ENCODE measurements around the gene ATP6AP1. TPM values are rescaled to one million over a fixed set of nuclear protein-coding genes. Genes with fewer than 3 reads are reported as not detected.

ATP6AP1 gene
- total RNA-seq, 3 donors from 2014 or later (not counting 1 experiment from before 2014, with no cell fraction given) = 62.4 to 71.7 (median 65.9) TPM

DNA sequence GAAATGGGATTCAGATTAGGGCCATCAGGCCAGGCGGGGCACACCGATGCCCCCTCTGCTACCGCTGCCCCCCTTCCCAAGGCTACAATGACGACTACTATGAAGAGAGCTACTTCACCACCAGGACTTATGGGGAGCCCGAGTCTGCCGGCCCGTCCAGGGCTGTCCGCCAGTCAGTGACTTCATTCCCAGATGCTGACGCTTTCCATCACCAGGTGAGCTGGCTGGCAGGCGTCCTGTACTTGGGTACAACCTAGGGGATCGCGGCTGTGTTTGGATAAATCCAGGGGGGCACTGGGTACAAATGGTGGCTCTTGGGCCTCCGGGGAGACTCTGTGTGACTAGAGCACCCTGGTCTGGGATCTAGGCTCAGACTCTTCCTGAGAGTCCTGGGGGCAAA, 48.3 kb upstream of the ATP6AP1 start:
- Histone ChIP-seq H3K4me1 (ENCODE audit: control insufficient read depth, insufficient read depth, low read length) (peaks cover 32% of the 10 kb centered on the region), H3K4me3 (ENCODE audit: low read length) (peak overlapping the region; percentile 67), H3K36me3 (ENCODE audit: control insufficient read depth, insufficient read depth, low read length) (peaks cover 6% of the 10 kb centered on the region), H3K9me3 (ENCODE audit: control insufficient read depth, insufficient read depth, low read length) (no peaks in the 10 kb centered on the region), H3K27me3 (ENCODE audit: control insufficient read depth, insufficient read depth, low read length) (no peaks in the 10 kb centered on the region), H3K27ac (ENCODE audit: low read length) (peak overlapping the region; percentile 97)
- ATAC-seq (no peak), DNase-seq (no peak)
- no peaks in the 10 kb centered on the region for H3K9me3 Mint-ChIP-seq
- no peaks in the 10 kb centered on the region for H3K36me3 Mint-ChIP-seq
- peak overlapping the region; percentile 80 to 91 for H3K27ac Mint-ChIP-seq
- TF ChIP-seq, protein P1, sequence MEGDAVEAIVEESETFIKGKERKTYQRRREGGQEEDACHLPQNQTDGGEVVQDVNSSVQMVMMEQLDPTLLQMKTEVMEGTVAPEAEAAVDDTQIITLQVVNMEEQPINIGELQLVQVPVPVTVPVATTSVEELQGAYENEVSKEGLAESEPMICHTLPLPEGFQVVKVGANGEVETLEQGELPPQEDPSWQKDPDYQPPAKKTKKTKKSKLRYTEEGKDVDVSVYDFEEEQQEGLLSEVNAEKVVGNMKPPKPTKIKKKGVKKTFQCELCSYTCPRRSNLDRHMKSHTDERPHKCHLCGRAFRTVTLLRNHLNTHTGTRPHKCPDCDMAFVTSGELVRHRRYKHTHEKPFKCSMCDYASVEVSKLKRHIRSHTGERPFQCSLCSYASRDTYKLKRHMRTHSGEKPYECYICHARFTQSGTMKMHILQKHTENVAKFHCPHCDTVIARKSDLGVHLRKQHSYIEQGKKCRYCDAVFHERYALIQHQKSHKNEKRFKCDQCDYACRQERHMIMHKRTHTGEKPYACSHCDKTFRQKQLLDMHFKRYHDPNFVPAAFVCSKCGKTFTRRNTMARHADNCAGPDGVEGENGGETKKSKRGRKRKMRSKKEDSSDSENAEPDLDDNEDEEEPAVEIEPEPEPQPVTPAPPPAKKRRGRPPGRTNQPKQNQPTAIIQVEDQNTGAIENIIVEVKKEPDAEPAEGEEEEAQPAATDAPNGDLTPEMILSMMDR (IDR thresholded peaks at IDR 0.05) = no peak
- H3K27me3 Mint-ChIP-seq (ENCODE audit: low read depth in 2 of 2) = no peaks in the 10 kb centered on the region
- 69% methylated on average over 13 of the region's 13 CpGs for WGBS (ENCODE audit: insufficient coverage)
- intact Hi-C loops (cut with micrococcal nuclease) = no loop called here
- H3K4me1 Mint-ChIP-seq = peaks cover 11 to 12% of the 10 kb centered on the region in 2 donors
- peak overlapping the region; percentile 73 for H3K4me3 Mint-ChIP-seq

DNA sequence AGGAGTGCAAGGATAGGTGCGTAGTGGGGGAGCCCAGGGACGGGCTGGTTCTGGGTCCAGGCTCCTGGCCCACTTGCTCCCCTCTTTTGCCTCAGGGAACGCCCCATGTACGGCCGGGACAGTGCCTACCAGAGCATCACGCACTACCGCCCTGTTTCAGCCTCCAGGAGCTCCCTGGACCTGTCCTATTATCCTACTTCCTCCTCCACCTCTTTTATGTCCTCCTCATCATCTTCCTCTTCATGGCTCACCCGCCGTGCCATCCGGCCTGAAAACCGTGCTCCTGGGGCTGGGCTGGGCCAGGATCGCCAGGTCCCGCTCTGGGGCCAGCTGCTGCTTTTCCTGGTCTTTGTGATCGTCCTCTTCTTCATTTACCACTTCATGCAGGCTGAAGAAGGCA, 47.7 kb upstream of the ATP6AP1 start:
- Histone ChIP-seq H3K27me3 (ENCODE audit: control insufficient read depth, insufficient read depth, low read length) (no peaks in the 10 kb centered on the region), H3K4me3 (ENCODE audit: low read length) (no peak overlapping the region), H3K36me3 (ENCODE audit: control insufficient read depth, insufficient read depth, low read length) (peaks cover 6% of the 10 kb centered on the region), H3K27ac (ENCODE audit: low read length) (no peak overlapping the region), H3K9me3 (ENCODE audit: control insufficient read depth, insufficient read depth, low read length) (no peaks in the 10 kb centered on the region), H3K4me1 (ENCODE audit: control insufficient read depth, insufficient read depth, low read length) (peaks cover 29% of the 10 kb centered on the region)
- Mint-ChIP-seq H3K27me3 (ENCODE audit: low read depth in 2 of 2) (no peaks in the 10 kb centered on the region), H3K4me1 (peaks cover 11 to 12% of the 10 kb centered on the region in 2 donors), H3K4me3 (peak overlapping the region; percentile 73), H3K27ac (peak overlapping the region; percentile 80 to 91), H3K9me3 (no peaks in the 10 kb centered on the region), H3K36me3 (no peaks in the 10 kb centered on the region)
- TF ChIP-seq, protein P1 (IDR thresholded peaks at IDR 0.05) = no peak
- no peak for DNase-seq
- WGBS (ENCODE audit: insufficient coverage) = 95% methylated on average over 13 of the region's 14 CpGs
- ATAC-seq = no peak
- intact Hi-C loops (cut with micrococcal nuclease) = no loop called here

DNA sequence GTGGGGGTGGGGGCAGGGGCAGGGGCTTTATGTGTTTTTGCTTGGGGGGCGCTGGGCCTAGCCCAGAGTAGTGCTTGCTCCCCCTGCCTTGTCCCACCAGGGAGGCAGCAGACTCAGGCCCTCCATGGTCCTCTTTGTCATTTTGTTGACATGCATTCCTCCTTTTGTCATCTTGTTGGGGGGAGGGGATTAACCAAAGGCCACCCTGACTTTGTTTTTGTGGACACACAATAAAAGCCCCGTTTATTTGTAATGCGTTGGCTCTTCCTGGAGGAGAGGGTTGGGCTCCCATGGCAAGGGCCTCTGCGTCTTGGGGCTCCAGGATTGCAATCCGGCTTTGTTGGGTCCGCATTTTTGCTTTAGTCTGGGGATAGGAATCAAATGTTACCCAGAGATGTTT, 47.2 kb upstream of the ATP6AP1 start:
- TF ChIP-seq, protein P1 (IDR thresholded peaks at IDR 0.05) = no peak
- H3K4me1 ChIP-seq (ENCODE audit: control insufficient read depth, insufficient read depth, low read length) = peaks cover 29% of the 10 kb centered on the region
- no peaks in the 10 kb centered on the region for H3K27me3 ChIP-seq (ENCODE audit: control insufficient read depth, insufficient read depth, low read length)
- DNase-seq = no peak
- intact Hi-C loops (cut with micrococcal nuclease) = no loop called here
- peaks cover 6% of the 10 kb centered on the region for H3K36me3 ChIP-seq (ENCODE audit: control insufficient read depth, insufficient read depth, low read length)
- H3K9me3 ChIP-seq (ENCODE audit: control insufficient read depth, insufficient read depth, low read length) = no peaks in the 10 kb centered on the region
- no peak overlapping the region for H3K27ac ChIP-seq (ENCODE audit: low read length)
- Mint-ChIP-seq H3K4me1 (peaks cover 11 to 12% of the 10 kb centered on the region in 2 donors), H3K27me3 (ENCODE audit: low read depth in 2 of 2) (no peaks in the 10 kb centered on the region), H3K36me3 (no peaks in the 10 kb centered on the region), H3K4me3 (no peak overlapping the region), H3K9me3 (no peaks in the 10 kb centered on the region), H3K27ac (peak overlapping the region; percentile 80 to 91)
- H3K4me3 ChIP-seq (ENCODE audit: low read length) = no peak overlapping the region
- 55% methylated on average over 4 of the region's 6 CpGs for WGBS (ENCODE audit: insufficient coverage)
- ATAC-seq = no peak

DNA sequence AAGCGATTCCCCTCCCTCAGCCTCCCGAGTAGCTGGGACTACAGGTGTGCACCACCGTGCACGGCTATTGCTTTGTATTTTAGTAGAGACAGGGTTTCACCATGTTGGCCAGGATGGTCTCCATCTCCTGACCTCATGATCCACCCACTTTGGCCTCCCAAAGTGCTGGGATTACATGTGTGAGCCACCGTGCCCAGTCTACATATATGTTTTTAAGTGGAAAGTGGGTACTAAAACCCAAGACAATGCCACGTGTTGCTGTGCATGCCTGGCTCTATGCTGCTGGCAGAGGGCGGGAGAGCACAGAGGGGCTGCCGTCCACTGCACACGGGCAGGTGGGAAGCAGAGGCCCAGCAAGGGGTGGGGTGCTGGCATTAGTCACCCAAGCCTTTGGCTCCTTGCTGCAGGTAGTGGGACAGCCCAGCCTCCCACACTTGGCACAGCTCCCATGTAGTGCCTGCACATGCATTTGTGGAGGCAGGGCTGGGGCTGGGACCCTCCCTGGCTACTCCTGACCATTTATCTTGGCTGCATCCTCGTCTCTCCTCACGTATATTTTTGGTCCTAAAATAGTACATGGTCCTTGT, 45.9 kb upstream of the ATP6AP1 start:
- ATAC-seq (no peak), DNase-seq (no peak)
- intact Hi-C loops (cut with micrococcal nuclease) = no loop called here
- Histone ChIP-seq H3K27ac (ENCODE audit: low read length) (no peak overlapping the region), H3K9me3 (ENCODE audit: control insufficient read depth, insufficient read depth, low read length) (no peaks in the 10 kb centered on the region), H3K27me3 (ENCODE audit: control insufficient read depth, insufficient read depth, low read length) (no peaks in the 10 kb centered on the region), H3K36me3 (ENCODE audit: control insufficient read depth, insufficient read depth, low read length) (peaks cover 6% of the 10 kb centered on the region), H3K4me1 (ENCODE audit: control insufficient read depth, insufficient read depth, low read length) (peaks cover 22% of the 10 kb centered on the region), H3K4me3 (ENCODE audit: low read length) (no peak overlapping the region)
- no peak overlapping the region for H3K4me3 Mint-ChIP-seq
- H3K36me3 Mint-ChIP-seq = no peaks in the 10 kb centered on the region
- TF ChIP-seq, protein P1 (IDR thresholded peaks at IDR 0.05) = no peak
- H3K4me1 Mint-ChIP-seq = peaks cover 11 to 12% of the 10 kb centered on the region in 2 donors
- H3K9me3 Mint-ChIP-seq = no peaks in the 10 kb centered on the region
- 87% methylated on average over 8 of the region's 11 CpGs for WGBS (ENCODE audit: insufficient coverage)
- H3K27ac Mint-ChIP-seq = no peak overlapping the region
- H3K27me3 Mint-ChIP-seq (ENCODE audit: low read depth in 2 of 2) = no peaks in the 10 kb centered on the region
